T47D (cell line): Measurements from ENCODE around the gene PPP2R5E.

Source experiments
- DNase-seq, 2 experiments: peaks; one replicate each; pipeline versions ENCODE4 v3.0.0 to v3.0.0-alpha.2; 2011 to 2012; ENCODE audit warnings: low read depth in 1 of 2, low spot score in 1 of 2
- JUND ChIP-seq: IDR thresholded peaks from 2 replicates; pipeline ENCODE4 v1.6.1; 2012; ENCODE audit warnings: low read depth
- in situ Hi-C: cut with HindIII; loops from 2 replicates; pipeline ENCODE4 v1.10.0; 2016; ENCODE audit warnings: low sequenced_read_pairs, low pct_unique_long_range_greater_than_20kb

The PPP2R5E gene

GRCh38 chr14:63477556-63477955, 65.6 kb downstream of the PPP2R5E start:
- in situ Hi-C loops = no loop called here
- TF ChIP-seq JUND = no peak
- no peak for DNase-seq

- in situ Hi-C loops = no loop called here
- TF ChIP-seq JUND = no peak
Measured at GRCh38 chr14:63475761-63476160, 67.4 kb downstream of the PPP2R5E start.

GRCh38 chr14:63474844-63475243, 68.3 kb downstream of the PPP2R5E start:
- DNase-seq = no peak
- in situ Hi-C loops = no loop called here
- TF ChIP-seq JUND = no peak

More at GRCh38 chr14:63475761-63476160, 67.4 kb downstream of the PPP2R5E start:
- DNase-seq = no peak

GRCh38 chr14:63474111-63474510, 69.1 kb downstream of the PPP2R5E start:
- no peak for DNase-seq
- in situ Hi-C loops = no loop called here
- TF ChIP-seq JUND = no peak

- TF ChIP-seq JUND = no peak
- DNase-seq = no peak
- in situ Hi-C loops = no loop called here
Measured at GRCh38 chr14:63472986-63473788, 70.0 kb downstream of the PPP2R5E start.

GRCh38 chr14:63470962-63471793, 72.0 kb downstream of the PPP2R5E start:
- no peak for DNase-seq
- in situ Hi-C loops = no loop called here
- TF ChIP-seq JUND = no peak

GRCh38 chr14:63468294-63468693, 74.9 kb downstream of the PPP2R5E start:
- DNase-seq = no peak
- no peak for TF ChIP-seq JUND
- in situ Hi-C loops = no loop called here

GRCh38 chr14:63467440-63468072, 75.6 kb downstream of the PPP2R5E start:
- no peak for TF ChIP-seq JUND
- DNase-seq = no peak
- in situ Hi-C loops = no loop called here

- TF ChIP-seq JUND = no peak
- no peak for DNase-seq
- in situ Hi-C loops = no loop called here
Measured at GRCh38 chr14:63465347-63465746, 77.8 kb downstream of the PPP2R5E start.

- no peak for DNase-seq
- in situ Hi-C loops = no loop called here
- TF ChIP-seq JUND = no peak
Measured at GRCh38 chr14:63460680-63461369, 82.4 kb downstream of the PPP2R5E start.

- no peak for DNase-seq
- in situ Hi-C loops = no loop called here
- no peak for TF ChIP-seq JUND
Measured at GRCh38 chr14:63459738-63460137, 83.4 kb downstream of the PPP2R5E start.

- no peak for TF ChIP-seq JUND
- DNase-seq = no peak
- in situ Hi-C loops = no loop called here
Measured at GRCh38 chr14:63457498-63457897, 85.7 kb downstream of the PPP2R5E start.
